CD4-positive, alpha-beta T cell (primary cell): ENCODE data around the gene FBLN7. TPM values are rescaled to one million over a fixed set of nuclear protein-coding genes. Genes with fewer than 3 reads are reported as not detected.

Source experiments
- ATAC-seq: fragments of 200-7000 bp; cut with Tn5 transposase; one replicate; pipeline ENCODE4 v1.10.0; 2022; ENCODE audit warnings: mild to moderate bottlenecking; ENCODE audit not compliant: poor library complexity
- CTCF ChIA-PET: fragments of 350-600 bp; sonication (Branson Sonifier 250); formaldehyde crosslinking; loops from one replicate; lab custom pipeline; 2021; ENCODE audit warnings: antibody characterized with exemption, inconsistent platforms; lab: Charles Lee
- POLR2A ChIA-PET: fragments of 350-600 bp; sonication (Branson Sonifier 250); formaldehyde crosslinking; loops from one replicate; lab custom pipeline; 2021; ENCODE audit warnings: antibody characterized with exemption, inconsistent platforms; lab: Charles Lee
- DNase-seq, 14 experiments: peaks; one replicate each; pipeline ENCODE4 v3.0.0-alpha.2; 2013 to 2020; ENCODE audit warnings: mixed read lengths in 2 of 14
- H3K27ac ChIP-seq, 2 donors: one replicate each; pipeline versions ENCODE4 v1.5.1 to v1.7.0; 2013; ENCODE audit warnings: low read length in 2 of 2, low read depth in 1 of 2, mild to moderate bottlenecking in 1 of 2
- H3K27me3 ChIP-seq, 2 experiments: 1 replicate in 1 of 2; 2 replicates in 1 of 2; pipeline versions ENCODE4 v1.6.1 to v1.7.0; 2013; ENCODE audit warnings: low read length in 2 of 2, control low read depth in 1 of 2, mild to moderate bottlenecking in 1 of 2, moderate library complexity in 1 of 2; ENCODE audit not compliant: insufficient read depth in 2 of 2, control insufficient read depth in 1 of 2
- H3K36me3 ChIP-seq: one replicate; pipeline ENCODE4 v1.6.1; 2013; ENCODE audit warnings: low read length, control low read depth; ENCODE audit not compliant: insufficient read depth
- H3K4me1 ChIP-seq: one replicate; pipeline ENCODE4 v1.6.1; 2013; ENCODE audit warnings: low read length, control low read depth; ENCODE audit not compliant: insufficient read depth
- H3K4me3 ChIP-seq: one replicate; pipeline ENCODE4 v1.5.1; 2013; ENCODE audit warnings: mild to moderate bottlenecking, low read length, moderate library complexity
- H3K9me3 ChIP-seq, 2 experiments: 1 replicate in 1 of 2; 2 replicates in 1 of 2; pipeline versions ENCODE4 v1.6.1 to v1.7.0; 2013; ENCODE audit warnings: low read length in 2 of 2, mild to moderate bottlenecking in 2 of 2, control low read depth in 1 of 2, moderate library complexity in 1 of 2; ENCODE audit not compliant: control insufficient read depth in 1 of 2, insufficient read depth in 1 of 2
- H3K27ac Mint-ChIP-seq: one replicate; pipeline ENCODE4 v1.8.0; 2020; ENCODE audit warnings: mixed read lengths
- H3K27me3 Mint-ChIP-seq: one replicate; pipeline ENCODE4 v1.8.0; 2021; ENCODE audit warnings: mixed read lengths
- H3K36me3 Mint-ChIP-seq: one replicate; pipeline ENCODE4 v1.8.0; 2021; ENCODE audit warnings: low read depth, mixed read lengths
- H3K4me1 Mint-ChIP-seq: one replicate; pipeline ENCODE4 v1.8.0; 2021; ENCODE audit warnings: low read depth, mixed read lengths
- H3K4me3 Mint-ChIP-seq: one replicate; pipeline ENCODE4 v1.8.0; 2020; ENCODE audit warnings: mild to moderate bottlenecking, mixed read lengths
- H3K9me3 Mint-ChIP-seq: one replicate; pipeline ENCODE4 v1.8.0; 2020; ENCODE audit warnings: mixed read lengths
- intact Hi-C, 2 experiments: fragments of 100-400 bp; cut with DNase I in 1 of 2; cut with micrococcal nuclease in 1 of 2; formaldehyde crosslinking; loops; one replicate each; pipeline versions ENCODE4 v1.15.1 to v1.9.0; 2023 to 2025; cut with DNase I, micrococcal nuclease
- total RNA-seq, 174 experiments: library from RNA in 2 of 174; stranded (reverse) in 2 of 174; gene quantifications; one replicate each; pipeline ENCODE4 v1.2.3 and lab custom pipeline; 2021 to 2026
- TF ChIP-seq, protein P1 (sequence below): fragments of 200-600 bp; IDR thresholded peaks from one replicate; pipeline ENCODE4 v1.8.0; 2022; ENCODE audit warnings: antibody characterized with exemption, mild to moderate bottlenecking

FBLN7 gene
- total RNA-seq, 2 experiments from 2014 or later: 27.0 to 27.2 TPM

GRCh38 chr2:112198780-112199179 lies 60.6 kb downstream of the FBLN7 start:
- POLR2A ChIA-PET: no interaction called here
- no peak for ATAC-seq

DNA sequence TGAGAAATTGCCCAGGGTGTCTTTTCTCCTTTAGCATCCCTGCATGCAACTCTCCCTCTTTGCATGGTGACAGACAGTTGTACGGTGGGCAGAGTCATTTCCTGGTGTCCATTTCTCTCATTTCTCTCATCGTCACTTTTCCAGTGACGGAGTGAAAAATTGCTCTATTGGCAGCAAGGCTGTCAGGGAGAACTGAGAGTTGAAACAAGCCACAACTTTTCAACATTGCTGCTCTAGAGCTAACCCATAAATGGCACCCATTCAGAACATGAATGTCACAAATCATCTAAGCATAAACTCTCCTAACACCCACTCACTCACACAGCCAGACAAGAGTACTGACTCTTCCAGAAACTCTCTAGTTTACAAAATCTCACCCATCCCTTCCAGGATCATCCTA lies 61.0 kb downstream of the FBLN7 start:
- H3K27ac Mint-ChIP-seq: no peak overlapping the region
- ChIA-PET POLR2A (interaction anchor here (0.9 kb wide), 1 partner anchor 44 kb away, joined by 3 read pairs; no protein-coding TSS in a partner anchor), CTCF (no interaction called here)
- H3K9me3 ChIP-seq: peaks cover 0 to 9% of the 10 kb centered on the region in 2 experiments
- peaks cover 31% of the 10 kb centered on the region for H3K4me1 Mint-ChIP-seq
- peaks cover 13% of the 10 kb centered on the region for H3K36me3 ChIP-seq
- H3K27ac ChIP-seq: no peak overlapping the region
- peaks cover 18% of the 10 kb centered on the region for H3K4me1 ChIP-seq
- H3K4me3 Mint-ChIP-seq: no peak overlapping the region
- no peak overlapping the region for H3K4me3 ChIP-seq
- H3K27me3 Mint-ChIP-seq: no peaks in the 10 kb centered on the region
- intact Hi-C loops: no loop called here
- no peak for DNase-seq
- TF ChIP-seq, protein P1, sequence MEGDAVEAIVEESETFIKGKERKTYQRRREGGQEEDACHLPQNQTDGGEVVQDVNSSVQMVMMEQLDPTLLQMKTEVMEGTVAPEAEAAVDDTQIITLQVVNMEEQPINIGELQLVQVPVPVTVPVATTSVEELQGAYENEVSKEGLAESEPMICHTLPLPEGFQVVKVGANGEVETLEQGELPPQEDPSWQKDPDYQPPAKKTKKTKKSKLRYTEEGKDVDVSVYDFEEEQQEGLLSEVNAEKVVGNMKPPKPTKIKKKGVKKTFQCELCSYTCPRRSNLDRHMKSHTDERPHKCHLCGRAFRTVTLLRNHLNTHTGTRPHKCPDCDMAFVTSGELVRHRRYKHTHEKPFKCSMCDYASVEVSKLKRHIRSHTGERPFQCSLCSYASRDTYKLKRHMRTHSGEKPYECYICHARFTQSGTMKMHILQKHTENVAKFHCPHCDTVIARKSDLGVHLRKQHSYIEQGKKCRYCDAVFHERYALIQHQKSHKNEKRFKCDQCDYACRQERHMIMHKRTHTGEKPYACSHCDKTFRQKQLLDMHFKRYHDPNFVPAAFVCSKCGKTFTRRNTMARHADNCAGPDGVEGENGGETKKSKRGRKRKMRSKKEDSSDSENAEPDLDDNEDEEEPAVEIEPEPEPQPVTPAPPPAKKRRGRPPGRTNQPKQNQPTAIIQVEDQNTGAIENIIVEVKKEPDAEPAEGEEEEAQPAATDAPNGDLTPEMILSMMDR: no peak
- peaks cover 56% of the 10 kb centered on the region for H3K36me3 Mint-ChIP-seq
- peaks cover 3% of the 10 kb centered on the region for H3K9me3 Mint-ChIP-seq
- ATAC-seq: no peak
- no peaks in the 10 kb centered on the region for H3K27me3 ChIP-seq

More at GRCh38 chr2:112198780-112199179, 60.6 kb downstream of the FBLN7 start:
- peaks cover 22% of the 10 kb centered on the region for H3K4me1 ChIP-seq
- intact Hi-C loops: no loop called here
- no peak overlapping the region for H3K4me3 ChIP-seq
- no peak overlapping the region for H3K27ac Mint-ChIP-seq
- H3K27ac ChIP-seq: no peak overlapping the region
- H3K9me3 Mint-ChIP-seq: peaks cover 2% of the 10 kb centered on the region
- peaks cover 13% of the 10 kb centered on the region for H3K36me3 ChIP-seq
- H3K27me3 Mint-ChIP-seq: no peaks in the 10 kb centered on the region
- peaks cover 35% of the 10 kb centered on the region for H3K4me1 Mint-ChIP-seq
- peaks cover 0 to 5% of the 10 kb centered on the region in 2 experiments for H3K9me3 ChIP-seq
- peaks cover 54% of the 10 kb centered on the region for H3K36me3 Mint-ChIP-seq
- TF ChIP-seq, protein P1: no peak
- H3K27me3 ChIP-seq: no peaks in the 10 kb centered on the region
- CTCF ChIA-PET: no interaction called here
- DNase-seq: no peak
- H3K4me3 Mint-ChIP-seq: no peak overlapping the region

- POLR2A ChIA-PET: interaction anchor here (3.4 kb wide), 1 partner anchor 20 kb away, joined by 15 read pairs; no protein-coding TSS in a partner anchor
Measured at GRCh38 chr2:112201696-112202430, 63.7 kb downstream of the FBLN7 start.

More at GRCh38 chr2:112201696-112202430, 63.7 kb downstream of the FBLN7 start:
- H3K27ac ChIP-seq: no peak overlapping the region
- CTCF ChIA-PET: no interaction called here
- Mint-ChIP-seq H3K36me3 (peaks cover 49% of the 10 kb centered on the region), H3K4me1 (peaks cover 6% of the 10 kb centered on the region), H3K27ac (no peak overlapping the region), H3K27me3 (no peaks in the 10 kb centered on the region), H3K9me3 (peaks cover 8% of the 10 kb centered on the region), H3K4me3 (no peak overlapping the region)
- H3K27me3 ChIP-seq: no peaks in the 10 kb centered on the region
- peaks cover 13% of the 10 kb centered on the region for H3K36me3 ChIP-seq
- intact Hi-C loops: no loop called here
- TF ChIP-seq, protein P1: no peak
- H3K9me3 ChIP-seq: peaks cover 0 to 14% of the 10 kb centered on the region in 2 experiments
- no peak overlapping the region for H3K4me3 ChIP-seq
- no peak for ATAC-seq
- no peak for DNase-seq
- no peaks in the 10 kb centered on the region for H3K4me1 ChIP-seq
